LHCN-M2 (cell line): ENCODE data around the gene MYBL2. TPM values are rescaled to one million over a fixed set of nuclear protein-coding genes. Genes with fewer than 3 reads are reported as not detected.

ENCODE experiments used
- DNase-seq: peaks from one replicate; pipeline ENCODE4 v3.0.0-alpha.2; 2012; ENCODE audit warnings: low read depth
- total RNA-seq: library from RNA; depleted of rRNA; stranded (reverse); fragments of >200 nt; gene quantifications from 2 replicates; pipeline ENCODE4 v1.2.3, GENCODE V29; 2014

MYBL2 gene
- total RNA-seq, 1 experiment from 2014 or later, result 22.2 TPM

- no peak for DNase-seq
Observed at GRCh38 chr20:43722153-43722505, 55.2 kb downstream of the MYBL2 start.

DNA sequence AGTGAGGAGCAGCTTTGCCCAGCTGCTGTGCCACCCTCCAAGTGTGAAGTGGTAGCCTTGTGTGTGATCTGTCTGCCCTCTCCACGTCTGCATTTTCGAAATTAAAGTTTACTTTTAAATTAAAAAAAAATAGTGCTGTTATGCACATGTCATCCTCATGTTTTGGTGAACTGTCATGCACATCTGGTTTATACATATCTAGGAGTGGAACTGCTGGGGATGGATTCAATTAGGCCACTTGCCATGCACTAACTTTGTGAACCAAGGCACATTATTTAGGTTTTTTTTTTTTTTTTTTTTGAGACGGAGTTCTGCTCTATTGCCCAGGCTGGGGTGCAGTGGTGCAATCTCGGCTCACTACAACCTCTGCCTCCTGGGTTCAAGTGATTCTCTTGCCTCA, 56.3 kb downstream of the MYBL2 start:
- no peak for DNase-seq

- DNase-seq, result no peak
Observed at GRCh38 chr20:43723735-43724134, 56.8 kb downstream of the MYBL2 start.

DNA sequence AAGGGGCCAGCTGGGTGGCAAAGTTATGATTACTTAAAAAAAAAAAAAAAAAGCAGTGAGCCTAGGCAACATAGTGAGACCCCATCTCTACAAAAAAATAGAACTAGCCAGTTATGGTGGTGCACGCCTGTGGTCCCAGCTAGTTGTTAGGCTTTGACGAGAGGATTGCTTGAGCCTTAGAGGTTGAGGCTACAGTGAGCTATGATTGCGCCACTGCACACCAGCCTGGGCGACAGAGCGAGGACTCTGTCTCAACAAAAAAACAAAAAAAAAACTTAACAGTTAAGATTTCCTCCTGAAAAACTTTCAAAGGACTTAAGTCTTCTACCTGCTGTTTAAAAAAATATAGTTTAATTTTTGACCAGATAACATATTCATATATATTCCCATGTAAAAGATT, 57.5 kb downstream of the MYBL2 start:
- no peak for DNase-seq

GRCh38 chr20:43725666-43726065, 58.8 kb downstream of the MYBL2 start:
- DNase-seq, result no peak

GRCh38 chr20:43726333-43726732, 59.4 kb downstream of the MYBL2 start:
- DNase-seq, result no peak

DNA sequence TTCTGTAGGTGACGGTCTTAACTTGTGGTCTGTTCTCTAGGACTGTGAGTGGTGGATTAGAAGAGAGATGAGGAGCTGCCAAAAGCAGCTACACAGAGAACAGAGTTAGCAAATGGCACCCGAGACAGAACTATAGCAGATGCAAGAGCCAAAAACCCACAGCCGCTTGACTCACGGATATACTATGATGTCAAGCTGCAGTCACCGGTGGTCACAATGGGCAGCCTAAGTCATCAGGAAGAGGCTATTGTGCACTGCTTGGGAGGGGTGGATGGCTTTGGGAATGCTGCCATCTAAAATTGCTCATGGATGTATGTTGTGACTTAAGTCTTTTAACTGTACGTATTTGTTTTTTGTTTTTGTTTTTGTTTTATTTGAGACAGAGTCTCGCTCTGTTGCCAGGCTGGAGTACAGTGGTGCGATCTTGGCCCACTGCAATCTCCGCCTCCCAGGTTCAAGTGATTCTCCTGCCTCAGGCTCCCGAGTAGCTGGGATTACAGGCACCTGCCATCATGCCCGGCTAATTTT, 60.0 kb downstream of the MYBL2 start, which contains the start of gene GTSF1L:
Gene GTSF1L (minus strand): TSS at position 192 of the 528 bp plus-strand sequence. CDS start 308 bp downstream, outside the sequence.
- peak; percentile 89 for DNase-seq

- DNase-seq, result no peak
Observed at GRCh38 chr20:43727980-43728590, 61.2 kb downstream of the MYBL2 start.

DNA sequence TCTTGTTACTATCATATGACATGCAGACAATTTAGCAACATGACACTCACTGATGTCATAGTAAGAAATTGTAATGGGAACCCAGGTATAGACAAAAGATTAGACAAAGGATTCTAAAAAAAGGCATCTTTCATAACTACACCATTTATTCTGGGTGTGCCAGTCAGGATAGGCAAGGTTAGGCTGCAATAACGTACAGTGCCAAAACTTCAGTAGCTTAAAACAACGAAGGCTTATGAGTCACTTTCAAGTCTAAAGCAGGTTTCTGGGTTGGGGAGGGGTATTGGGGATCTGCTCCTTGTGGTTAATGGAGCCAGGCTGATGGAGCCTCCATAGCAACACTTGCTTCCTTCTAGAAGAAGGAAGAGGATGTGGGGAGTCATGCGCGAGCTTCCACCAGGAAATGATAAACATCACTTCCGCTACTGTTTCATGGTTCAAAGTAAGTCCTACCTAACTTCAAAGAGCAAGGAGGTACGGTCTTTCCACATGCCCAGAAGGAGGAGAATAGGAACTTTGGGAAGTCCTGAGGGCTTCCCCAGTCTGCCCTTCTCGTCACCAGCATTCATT, 61.9 kb downstream of the MYBL2 start:
- no peak for DNase-seq

DNA sequence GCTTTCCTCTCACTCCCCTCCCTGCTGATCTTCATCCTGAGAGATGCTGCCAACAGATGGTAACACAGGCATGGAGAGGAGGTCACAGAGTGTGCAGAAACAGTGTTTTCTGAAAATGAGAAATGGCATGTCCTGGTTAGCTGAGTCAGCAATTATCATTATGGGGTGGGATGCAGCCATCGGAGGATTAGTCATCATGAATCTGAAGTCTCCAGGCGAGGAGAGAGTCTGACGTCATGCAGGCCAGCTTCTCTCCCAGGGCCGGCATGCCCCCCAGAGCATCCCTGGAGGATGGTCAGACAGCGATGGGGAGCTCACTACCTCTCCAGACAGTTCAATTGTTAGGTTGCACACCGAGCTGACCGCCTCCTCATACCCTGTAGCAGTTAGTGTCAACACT, 64.6 kb downstream of the MYBL2 start:
- peak; percentile 51 for DNase-seq

GRCh38 chr20:43731927-43732326, 65.0 kb downstream of the MYBL2 start:
- DNase-seq, result no peak

- DNase-seq, result no peak
Observed at GRCh38 chr20:43736588-43737158, 69.8 kb downstream of the MYBL2 start.

DNA sequence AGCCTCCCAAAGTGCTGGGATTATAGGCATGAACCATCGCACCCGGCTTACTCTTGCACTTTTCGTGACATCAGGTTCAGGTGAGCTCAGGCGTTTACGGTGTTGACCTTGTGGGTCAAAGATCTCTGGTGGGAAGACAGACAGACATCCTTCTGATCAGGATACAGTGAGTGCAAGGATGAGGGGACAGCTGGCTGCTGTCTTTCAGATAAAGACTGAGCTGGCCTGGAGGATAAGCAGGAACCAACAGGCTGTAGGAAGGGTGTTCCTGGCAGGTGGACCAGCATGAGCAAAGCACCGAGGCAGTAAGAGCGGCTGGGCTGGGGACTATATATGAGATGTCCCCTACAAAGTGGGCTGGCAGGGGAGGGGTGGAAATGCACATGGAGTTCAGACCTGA, 71.0 kb downstream of the MYBL2 start:
- no peak for DNase-seq

DNA sequence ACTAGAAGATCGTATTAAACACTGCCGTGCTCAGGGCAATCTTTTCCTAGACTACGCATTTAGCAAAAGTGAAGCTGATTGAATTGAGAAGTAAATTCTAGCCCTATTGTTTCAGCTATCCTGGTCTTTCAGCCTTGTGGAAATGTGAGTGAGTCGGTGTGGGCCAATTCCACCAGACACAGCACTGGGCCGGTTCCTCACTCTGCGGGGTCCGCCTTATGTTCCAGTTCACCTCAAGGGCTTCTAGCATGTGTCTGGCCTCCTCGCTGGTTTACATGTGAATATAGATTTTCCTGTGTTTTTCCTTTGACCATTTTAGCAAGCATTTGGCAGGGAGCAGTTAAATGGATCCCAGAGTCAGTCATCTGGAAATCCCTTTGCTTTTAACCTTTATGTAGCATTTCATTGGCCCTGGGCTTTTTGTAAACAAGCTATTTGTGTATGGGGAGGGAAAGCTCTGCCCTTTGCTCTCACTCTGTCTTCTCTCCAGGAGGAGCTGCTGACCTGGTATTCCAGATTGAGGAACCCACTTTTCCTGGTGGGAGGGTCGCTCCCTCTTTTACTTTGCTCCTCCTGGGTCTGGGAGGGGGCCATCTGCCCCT, 72.3 kb downstream of the MYBL2 start:
- no peak for DNase-seq

GRCh38 chr20:43740642-43741041, 73.7 kb downstream of the MYBL2 start:
- DNase-seq, result no peak

DNA sequence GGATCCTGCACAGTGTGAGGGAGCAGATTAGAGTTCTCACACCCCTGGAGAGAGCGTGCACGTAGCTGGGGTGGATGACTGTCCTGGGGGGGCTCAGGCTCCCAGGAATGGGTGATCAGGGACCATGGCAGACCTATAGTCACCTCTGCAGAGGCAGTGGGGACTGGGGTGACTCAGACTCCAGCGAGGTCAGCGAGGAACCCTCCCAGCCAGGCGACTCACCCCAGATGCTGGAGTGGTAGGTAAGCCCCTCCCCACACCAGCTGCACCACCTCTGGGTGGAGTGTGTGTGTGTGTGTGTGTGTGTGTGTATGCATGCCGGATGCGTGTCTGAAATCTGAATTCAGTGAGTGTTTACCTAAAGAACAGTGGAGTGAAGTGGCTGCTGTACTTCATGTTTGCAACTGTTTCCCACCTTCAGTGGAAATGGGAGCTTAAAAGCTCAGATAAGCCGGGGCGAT, 77.3 kb downstream of the MYBL2 start:
- DNase-seq, result peak; percentile 54

- no peak for DNase-seq
Observed at GRCh38 chr20:43744966-43745730, 78.2 kb downstream of the MYBL2 start.

- no peak for DNase-seq
Observed at GRCh38 chr20:43746344-43747137, 79.6 kb downstream of the MYBL2 start.

- no peak for DNase-seq
Observed at GRCh38 chr20:43748274-43748673, 81.4 kb downstream of the MYBL2 start.

DNA sequence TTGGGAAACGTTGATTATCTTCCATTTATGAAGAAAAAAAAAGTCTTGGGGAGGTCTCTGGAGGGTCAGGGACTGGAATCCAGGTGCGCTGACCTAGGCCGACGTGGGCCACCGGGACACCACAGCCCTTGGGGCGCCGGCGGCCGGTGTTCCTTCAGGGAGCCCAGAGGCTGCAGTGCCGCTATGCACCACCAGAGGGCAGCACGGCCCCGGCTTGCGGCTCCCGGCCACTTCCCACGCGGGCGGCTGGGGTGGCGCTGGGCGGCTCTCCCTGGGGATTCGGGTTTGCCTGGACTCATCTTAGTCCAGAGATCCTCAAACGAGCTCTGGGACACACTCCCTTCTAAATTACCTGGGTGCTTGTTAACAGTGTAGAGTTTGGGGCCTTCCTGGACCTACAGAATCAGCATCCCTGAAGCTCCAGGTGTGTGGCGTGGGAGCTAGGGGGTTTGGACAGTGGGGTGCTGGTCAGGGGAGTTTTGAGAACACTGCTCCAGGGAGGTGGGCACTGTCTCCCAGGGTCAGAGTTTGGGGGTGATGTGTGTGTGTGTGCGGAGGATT, 82.9 kb downstream of the MYBL2 start:
- DNase-seq, result peak; percentile 49

DNA sequence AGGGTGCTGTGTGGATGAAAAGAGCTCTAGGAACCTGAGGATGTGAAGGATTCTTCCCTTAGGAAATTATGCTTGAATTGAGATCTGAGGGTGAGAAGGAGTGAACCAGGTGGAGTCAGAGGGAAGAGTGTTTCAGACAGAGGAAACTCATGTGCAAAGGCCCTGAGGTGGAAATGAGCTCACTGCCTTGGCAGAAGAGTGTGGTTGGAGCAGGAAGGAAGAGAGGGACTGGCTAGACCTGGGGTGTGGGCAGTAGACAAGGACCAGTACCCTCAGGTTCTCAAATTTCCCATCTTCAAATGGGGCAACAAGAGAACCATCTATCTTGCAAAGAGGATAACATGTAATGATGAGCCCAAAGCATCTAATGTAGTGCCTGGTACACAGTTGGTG, 83.9 kb downstream of the MYBL2 start:
- DNase-seq, result no peak
